Caco-2 (cell line): ENCODE results near the gene EPM2A. TPM values are rescaled to one million over a fixed set of nuclear protein-coding genes. Genes with fewer than 3 reads are reported as not detected.
A peak's percentile ranks its signal among the peaks of the same experiment; 100 is the strongest.

Source experiments
- Bru-seq: library from RNA; stranded (reverse); fragments of 400-500 nt; gene quantifications from one replicate; lab custom pipeline; 2021; lab: Mats Ljungman, UMichigan
- BruChase-seq, 2 experiments: library from RNA; stranded (reverse); fragments of 400-500 nt; gene quantifications; one replicate each; lab custom pipeline; 2021; lab: Mats Ljungman, UMichigan
- BruUV-seq: library from RNA; stranded (reverse); fragments of 400-500 nt; replicated peaks from 2 replicates; lab custom pipeline; 2021; lab: Mats Ljungman, UMichigan
- CTCF ChIA-PET: fragments of 300-600 bp; sonication (Branson Sonifier 250); formaldehyde crosslinking; loops from one replicate; lab custom pipeline; 2022; ENCODE audit warnings: antibody characterized with exemption; lab: Charles Lee
- POLR2A ChIA-PET: fragments of 300-600 bp; sonication (Branson Sonifier 250); formaldehyde crosslinking; loops from one replicate; lab custom pipeline; 2022; ENCODE audit warnings: antibody characterized with exemption; lab: Charles Lee
- DNase-seq, 2 experiments: peaks; one replicate each; pipeline versions ENCODE4 v3.0.0 to v3.0.0-alpha.2; 2020 to 2022
- H3K27me3 ChIP-seq: replicated peaks from 2 replicates; pipeline ENCODE4 v1.6.0; 2011; ENCODE audit warnings: low read length; ENCODE audit not compliant: control insufficient read depth, insufficient read depth
- H3K36me3 ChIP-seq: 2 replicates; pipeline ENCODE4 v1.5.1; 2011; ENCODE audit warnings: low read length; ENCODE audit not compliant: control insufficient read depth, insufficient read depth
- H3K4me1 ChIP-seq: fragments of 250-450 bp; sonication (Bioruptor Pico); 2 replicates; pipeline ENCODE4 v1.5.1; 2020; ENCODE audit warnings: mild to moderate bottlenecking
- H3K4me3 ChIP-seq: 2 replicates; pipeline ENCODE4 v1.5.1; 2011; ENCODE audit warnings: low read depth, mild to moderate bottlenecking, control low read depth, low read length
- H3K9me3 ChIP-seq: fragments of 250-450 bp; sonication (Bioruptor Pico); 2 replicates; pipeline ENCODE4 v1.5.1; 2020; ENCODE audit warnings: mild to moderate bottlenecking, moderate library complexity
- H3K27ac Mint-ChIP-seq: one replicate; pipeline ENCODE4 v1.8.0; 2022; ENCODE audit warnings: mixed read lengths; ENCODE audit not compliant: unreplicated experiment
- H3K27me3 Mint-ChIP-seq: one replicate; pipeline ENCODE4 v1.8.0; 2022; ENCODE audit warnings: mixed read lengths; ENCODE audit not compliant: insufficient read depth, unreplicated experiment
- H3K36me3 Mint-ChIP-seq: one replicate; pipeline ENCODE4 v1.8.0; 2022; ENCODE audit warnings: mild to moderate bottlenecking, mixed read lengths; ENCODE audit not compliant: insufficient read depth, unreplicated experiment
- H3K4me1 Mint-ChIP-seq: one replicate; pipeline ENCODE4 v1.8.0; 2022; ENCODE audit warnings: low read depth, mixed read lengths; ENCODE audit not compliant: unreplicated experiment
- H3K4me3 Mint-ChIP-seq: one replicate; pipeline ENCODE4 v1.8.0; 2022; ENCODE audit warnings: mild to moderate bottlenecking, moderate library complexity, mixed read lengths; ENCODE audit not compliant: unreplicated experiment
- H3K9me3 Mint-ChIP-seq: one replicate; pipeline ENCODE4 v1.8.0; 2022; ENCODE audit warnings: mixed read lengths; ENCODE audit not compliant: unreplicated experiment
- intact Hi-C: fragments of 100-400 bp; cut with micrococcal nuclease; formaldehyde crosslinking; loops from one replicate; pipeline ENCODE4 v1.10.0; 2022; ENCODE audit not compliant: unreplicated experiment
- long read RNA-seq: library from polyadenylated mRNA; stranded (forward); transcript quantifications from one replicate; pipeline ENCODE4 v2.0.0, GENCODE V29; 2022
- total RNA-seq: library from RNA; stranded (reverse); gene quantifications from 2 replicates; pipeline ENCODE4 v1.2.3, GENCODE V29; 2022
- TF ChIP-seq, protein P1 (sequence below), 2 experiments: fragments of 200-600 bp in 1 of 2; IDR thresholded peaks; 1 replicate in 1 of 2; 2 replicates in 1 of 2; pipeline versions ENCODE4 v1.5.1 to v1.8.0; 2011 to 2022; ENCODE audit warnings: antibody characterized with exemption in 1 of 2, control low read depth in 1 of 2, inconsistent platforms in 1 of 2, low read depth in 1 of 2, low read length in 1 of 2, mild to moderate bottlenecking in 1 of 2, moderate library complexity in 1 of 2; ENCODE audit not compliant: insufficient read depth in 1 of 2, severe bottlenecking in 1 of 2, unreplicated experiment in 1 of 2

Gene EPM2A
- total RNA-seq (6.9 and 8.1 TPM in 2 replicates), Bru-seq, nascent RNA (percentile 62 among the genes with signal in this experiment), BruChase-seq, experiment 1, labeled RNA remaining after a 2-hour chase (percentile 61 among the genes with signal in this experiment), BruChase-seq, experiment 2, labeled RNA remaining after a 6-hour chase (percentile 49 among the genes with signal in this experiment)
- long read RNA-seq, transcript EPM2A-201 (4 exons, 3,465 nt), result major isoform, 5 of 11 reads
- long read RNA-seq, partial matches to known transcripts, result 0 of 11 reads
- long read RNA-seq, other reads (novel, unspliced or antisense), result 3 of 11 reads

DNA sequence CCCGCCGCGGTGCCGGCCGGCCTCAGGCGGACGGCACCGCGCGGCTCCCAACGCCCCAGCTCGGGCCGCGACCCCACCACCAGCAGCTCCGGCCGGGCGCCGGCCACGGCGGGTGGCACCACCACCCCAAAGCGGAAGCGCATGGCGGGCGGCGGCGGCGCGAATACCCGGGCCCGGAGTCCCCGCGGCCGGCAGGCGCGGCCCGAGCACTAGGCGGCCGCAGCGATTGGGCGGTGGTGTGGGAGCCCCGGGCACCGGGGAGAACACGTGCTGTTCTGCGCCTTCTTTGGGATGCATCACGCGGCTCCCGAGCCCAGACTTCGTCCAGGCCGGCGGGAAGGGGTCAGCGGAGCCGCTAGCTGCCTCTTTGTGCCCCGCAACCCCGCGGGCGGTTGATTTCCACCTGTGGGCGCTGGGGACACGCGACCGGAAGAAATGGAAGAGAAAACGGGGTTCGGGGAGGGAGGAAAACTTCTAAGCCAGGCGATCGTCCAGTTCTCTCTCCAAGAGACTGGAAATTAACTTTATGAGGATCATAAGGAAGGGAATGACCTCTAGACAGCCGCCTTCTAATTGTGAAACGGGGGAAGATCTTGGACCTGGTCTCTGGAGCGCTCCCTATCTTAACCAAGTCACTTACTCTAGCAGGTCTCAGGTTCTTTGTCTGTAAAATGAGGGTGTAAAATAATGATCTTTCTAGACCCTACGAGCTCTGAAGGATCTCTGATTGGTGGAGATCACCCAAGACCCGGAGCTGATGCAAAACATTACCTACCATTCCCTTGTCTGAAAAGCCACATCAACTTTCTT, at the start of gene EPM2A:
Gene EPM2A, minus strand, starts transcription at position 165 of the 810 bp plus-strand sequence. Its CDS starts 22 bp downstream, at position 143.
- POLR2A ChIA-PET, result interaction anchor here (0.6 to 1.9 kb wide), 8 partner anchors 20 to 228 kb away, joined by 3 to 17 read pairs (median 4); partner anchors contain the start of genes FBXO30 and SHPRH
- intact Hi-C loops, result loop anchor here (1.0 to 2.0 kb wide), 2 partner anchors 79 to 153 kb away; partner anchors contain the start of gene FBXO30
- H3K4me3 Mint-ChIP-seq, result peak within 1 kb of the TSS; percentile 93
- BruUV-seq, result TSS peak; percentile 89
- H3K36me3 Mint-ChIP-seq, result peaks cover 14% of the 10 kb centered on the region
- CTCF ChIA-PET, result interaction anchor here (1.1 to 1.2 kb wide), 2 partner anchors 80 kb away, joined by 3 to 4 read pairs; partner anchors contain the start of gene FBXO30
- no peaks in the 10 kb centered on the region for H3K27me3 Mint-ChIP-seq
- H3K9me3 ChIP-seq, result no peaks in the 10 kb centered on the region
- peaks cover 10% of the 10 kb centered on the region for H3K4me1 Mint-ChIP-seq
- peaks cover 18% of the 10 kb centered on the region for H3K4me1 ChIP-seq
- peaks cover 10% of the 10 kb centered on the region for H3K9me3 Mint-ChIP-seq
- peak within 1 kb of the TSS; percentile 99 for H3K27ac Mint-ChIP-seq
- H3K27me3 ChIP-seq, result no peaks in the 10 kb centered on the region
- H3K36me3 ChIP-seq, result no peaks in the 10 kb centered on the region
- peak; percentile 86 to 91 for DNase-seq
- TF ChIP-seq, protein P1, sequence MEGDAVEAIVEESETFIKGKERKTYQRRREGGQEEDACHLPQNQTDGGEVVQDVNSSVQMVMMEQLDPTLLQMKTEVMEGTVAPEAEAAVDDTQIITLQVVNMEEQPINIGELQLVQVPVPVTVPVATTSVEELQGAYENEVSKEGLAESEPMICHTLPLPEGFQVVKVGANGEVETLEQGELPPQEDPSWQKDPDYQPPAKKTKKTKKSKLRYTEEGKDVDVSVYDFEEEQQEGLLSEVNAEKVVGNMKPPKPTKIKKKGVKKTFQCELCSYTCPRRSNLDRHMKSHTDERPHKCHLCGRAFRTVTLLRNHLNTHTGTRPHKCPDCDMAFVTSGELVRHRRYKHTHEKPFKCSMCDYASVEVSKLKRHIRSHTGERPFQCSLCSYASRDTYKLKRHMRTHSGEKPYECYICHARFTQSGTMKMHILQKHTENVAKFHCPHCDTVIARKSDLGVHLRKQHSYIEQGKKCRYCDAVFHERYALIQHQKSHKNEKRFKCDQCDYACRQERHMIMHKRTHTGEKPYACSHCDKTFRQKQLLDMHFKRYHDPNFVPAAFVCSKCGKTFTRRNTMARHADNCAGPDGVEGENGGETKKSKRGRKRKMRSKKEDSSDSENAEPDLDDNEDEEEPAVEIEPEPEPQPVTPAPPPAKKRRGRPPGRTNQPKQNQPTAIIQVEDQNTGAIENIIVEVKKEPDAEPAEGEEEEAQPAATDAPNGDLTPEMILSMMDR (IDR thresholded peaks at IDR 0.05; ENCODE audit: insufficient read depth in 1 of 2, low read depth in 1 of 2, low read length in 1 of 2, severe bottlenecking in 1 of 2, unreplicated experiment in 1 of 2), result no peak
- H3K4me3 ChIP-seq, result peak within 1 kb of the TSS; percentile 79

DNA sequence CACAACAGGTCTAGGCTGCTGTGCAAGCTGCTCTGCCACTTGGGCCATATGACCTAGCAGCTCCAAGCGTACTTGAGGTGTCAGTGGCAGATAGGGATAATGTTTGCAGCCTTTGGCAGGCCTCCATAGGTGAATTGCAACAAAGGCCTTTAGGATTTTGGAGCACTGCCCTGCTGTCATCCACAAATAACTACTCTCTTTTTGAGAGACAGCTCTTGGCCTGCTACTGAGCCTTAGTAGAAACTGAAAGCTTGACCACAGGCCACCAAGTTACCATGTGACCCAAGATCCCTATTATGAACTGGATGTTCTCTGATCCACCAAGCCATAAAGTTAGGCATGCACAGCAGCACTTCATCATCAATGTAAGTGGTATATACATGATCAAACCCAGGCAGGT, 49.4 kb upstream of the EPM2A start:
- Histone ChIP-seq H3K9me3 (no peaks in the 10 kb centered on the region), H3K27me3 (no peaks in the 10 kb centered on the region), H3K4me3 (no peak overlapping the region), H3K36me3 (no peaks in the 10 kb centered on the region; the same call in 1 of the 2 replicates), H3K4me1 (no peaks in the 10 kb centered on the region)
- H3K4me1 Mint-ChIP-seq, result no peaks in the 10 kb centered on the region
- TF ChIP-seq, protein P1 (IDR thresholded peaks at IDR 0.05; ENCODE audit: insufficient read depth in 1 of 2, low read depth in 1 of 2, low read length in 1 of 2, severe bottlenecking in 1 of 2, unreplicated experiment in 1 of 2), result no peak
- H3K4me3 Mint-ChIP-seq, result no peak overlapping the region
- H3K27ac Mint-ChIP-seq, result no peak overlapping the region
- H3K36me3 Mint-ChIP-seq, result peaks cover 1% of the 10 kb centered on the region
- ChIA-PET CTCF (no interaction called here), POLR2A (no interaction called here)
- no peaks in the 10 kb centered on the region for H3K27me3 Mint-ChIP-seq
- BruUV-seq, result no TSS peak
- intact Hi-C loops, result no loop called here
- H3K9me3 Mint-ChIP-seq, result peaks cover 22% of the 10 kb centered on the region
- DNase-seq, result no peak

DNA sequence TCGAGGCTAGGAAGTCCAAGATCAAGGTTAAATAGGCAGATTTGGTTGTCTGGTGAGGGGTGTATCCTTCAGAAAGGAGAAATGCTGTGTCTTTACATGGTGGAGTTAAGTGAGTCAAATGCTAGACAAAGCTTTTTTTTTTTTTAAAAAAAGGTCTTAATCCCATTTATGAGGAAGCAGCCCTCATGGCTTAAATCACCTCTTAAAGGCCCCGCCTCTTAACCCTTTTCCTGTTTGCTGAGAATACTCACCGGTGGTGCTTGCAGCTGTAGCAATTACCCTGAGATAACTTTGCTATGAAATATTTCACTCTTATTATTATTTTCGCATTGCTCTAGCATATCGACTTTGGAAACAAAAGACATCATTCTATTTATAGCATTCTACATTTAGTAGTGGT, 48.5 kb upstream of the EPM2A start:
- Mint-ChIP-seq H3K36me3 (no peaks in the 10 kb centered on the region), H3K9me3 (peaks cover 26% of the 10 kb centered on the region), H3K27ac (no peak overlapping the region), H3K27me3 (no peaks in the 10 kb centered on the region), H3K4me1 (no peaks in the 10 kb centered on the region), H3K4me3 (no peak overlapping the region)
- Histone ChIP-seq H3K4me3 (no peak overlapping the region), H3K9me3 (no peaks in the 10 kb centered on the region), H3K36me3 (no peaks in the 10 kb centered on the region; the same call in 1 of the 2 replicates), H3K27me3 (no peaks in the 10 kb centered on the region), H3K4me1 (no peaks in the 10 kb centered on the region)
- no TSS peak for BruUV-seq
- intact Hi-C loops, result no loop called here
- DNase-seq, result no peak
- POLR2A ChIA-PET, result no interaction called here
- TF ChIP-seq, protein P1 (IDR thresholded peaks at IDR 0.05; ENCODE audit: insufficient read depth in 1 of 2, low read depth in 1 of 2, low read length in 1 of 2, severe bottlenecking in 1 of 2, unreplicated experiment in 1 of 2), result no peak
- CTCF ChIA-PET, result no interaction called here
